ENCODE results near the gene ARMH3. TPM values are rescaled to one million over a fixed set of nuclear protein-coding genes. Genes with fewer than 3 reads are reported as not detected.

The ARMH3 gene
- total RNA-seq, 2 experiments from 2014 or later, result 22.8 to 23.9 TPM

DNA sequence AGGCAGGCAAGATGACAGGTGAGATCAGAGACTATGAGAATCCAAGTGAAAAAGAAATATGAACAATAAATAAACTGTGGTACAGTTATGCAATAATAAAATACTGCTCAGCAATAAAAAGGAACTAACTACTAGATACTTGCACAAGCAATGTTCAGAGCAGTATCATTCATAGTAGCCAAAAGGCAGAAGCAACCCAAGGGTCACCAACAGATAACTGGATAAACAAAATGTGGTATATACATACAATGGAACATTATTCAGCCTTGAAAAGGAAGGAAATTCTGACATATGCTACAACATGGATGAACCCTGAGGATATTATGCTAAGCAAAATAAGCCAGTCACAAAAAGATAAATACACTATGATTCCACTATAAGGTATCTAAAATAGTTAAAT is 135.4 kb downstream of the ARMH3 start:
- H3K4me1 Mint-ChIP-seq, result peaks cover 13% of the 10 kb centered on the region
- ChIA-PET POLR2A (interaction anchor here (0.7 kb wide), 1 partner anchor 16 kb away, joined by 4 read pairs; no protein-coding TSS in a partner anchor), CTCF (no interaction called here)
- H3K9me3 Mint-ChIP-seq, result no peaks in the 10 kb centered on the region
- H3K27me3 Mint-ChIP-seq, result no peaks in the 10 kb centered on the region
- no peak overlapping the region for H3K27ac Mint-ChIP-seq
- H3K36me3 Mint-ChIP-seq (ENCODE audit: low read depth), result peaks cover 3% of the 10 kb centered on the region
- DNase-seq, result no peak
- H3K4me3 Mint-ChIP-seq, result no peak overlapping the region

DNA sequence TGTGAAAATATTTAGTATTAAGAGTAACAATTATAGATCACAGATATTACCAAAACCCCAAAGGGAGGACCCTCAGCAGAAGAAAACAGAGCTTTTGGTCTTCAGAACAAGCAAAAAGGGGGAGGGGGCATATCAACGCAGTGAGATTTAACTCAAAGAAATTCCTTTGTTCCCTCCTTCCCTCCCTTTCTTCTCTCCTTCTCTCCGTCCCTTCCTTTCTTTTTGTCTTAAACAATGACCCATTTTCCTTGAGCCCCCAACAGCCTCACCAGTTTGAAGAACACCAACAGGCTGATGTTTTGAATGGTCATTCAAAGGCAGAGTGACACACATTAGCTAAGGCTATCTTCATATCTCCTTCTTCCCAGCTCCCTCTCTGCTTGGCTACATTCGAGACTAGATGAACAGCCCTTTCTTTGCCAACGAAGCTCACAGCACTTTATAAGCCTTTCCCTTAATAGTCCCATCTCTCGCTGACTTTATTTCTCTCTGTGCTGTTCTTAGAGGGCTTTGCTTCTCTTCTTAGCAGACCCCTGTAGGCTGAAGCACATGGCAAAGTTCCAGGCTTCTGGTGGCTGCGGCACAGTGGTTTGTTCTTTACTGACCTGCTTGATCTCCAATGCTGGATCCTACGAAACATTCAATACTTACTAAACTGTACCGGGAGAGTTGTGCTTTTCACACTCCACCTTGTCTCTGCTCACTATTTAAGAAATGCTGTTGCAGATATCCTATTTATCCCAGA is 136.8 kb downstream of the ARMH3 start:
- ChIA-PET POLR2A (no interaction called here), CTCF (interaction anchor here (0.6 kb wide), 1 partner anchor 1247 kb away, joined by 5 read pairs; no protein-coding TSS in a partner anchor)
- no peak overlapping the region for H3K27ac Mint-ChIP-seq
- no peaks in the 10 kb centered on the region for H3K9me3 Mint-ChIP-seq
- H3K36me3 Mint-ChIP-seq (ENCODE audit: low read depth), result peaks cover 3% of the 10 kb centered on the region
- no peak for DNase-seq
- H3K4me3 Mint-ChIP-seq, result no peak overlapping the region
- peaks cover 13% of the 10 kb centered on the region for H3K4me1 Mint-ChIP-seq
- H3K27me3 Mint-ChIP-seq, result no peaks in the 10 kb centered on the region

DNA sequence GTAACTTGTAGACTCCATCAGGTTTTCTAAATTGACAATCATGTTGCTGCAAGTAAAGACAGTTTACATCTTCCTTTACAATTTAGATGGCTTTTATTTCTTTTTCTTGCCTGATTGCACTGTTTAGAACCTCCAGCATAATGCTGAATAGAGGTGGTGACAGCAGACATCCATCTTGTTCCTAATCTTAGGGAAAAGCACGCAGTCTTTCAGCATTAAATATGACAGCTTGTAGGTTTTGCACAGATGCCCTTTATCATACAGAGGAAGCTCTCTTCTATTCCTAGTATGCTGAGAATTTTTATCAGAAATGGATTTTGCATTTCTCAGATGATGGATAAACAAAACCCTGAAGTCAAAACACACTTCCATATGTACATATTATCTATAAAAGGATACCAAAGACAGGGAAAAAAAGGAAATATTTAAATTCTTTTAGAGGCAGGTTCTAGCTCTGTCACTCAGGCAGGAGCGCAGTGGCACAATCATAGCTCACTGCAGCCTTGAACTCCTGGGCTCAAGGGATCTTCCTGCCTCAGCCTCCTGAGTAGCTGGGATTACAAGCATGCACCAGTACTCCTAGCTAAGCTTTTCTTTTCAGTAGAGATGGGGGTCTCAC is 143.3 kb downstream of the ARMH3 start:
- Mint-ChIP-seq H3K27me3 (no peaks in the 10 kb centered on the region), H3K4me1 (no peaks in the 10 kb centered on the region), H3K27ac (no peak overlapping the region), H3K36me3 (ENCODE audit: low read depth) (no peaks in the 10 kb centered on the region), H3K9me3 (no peaks in the 10 kb centered on the region), H3K4me3 (no peak overlapping the region)
- ChIA-PET POLR2A (no interaction called here), CTCF (interaction anchor here (0.6 to 2.0 kb wide), 4 partner anchors 23 to 103 kb away, joined by 3 to 4 read pairs (median 3); no protein-coding TSS in a partner anchor)
- DNase-seq, result no peak

DNA sequence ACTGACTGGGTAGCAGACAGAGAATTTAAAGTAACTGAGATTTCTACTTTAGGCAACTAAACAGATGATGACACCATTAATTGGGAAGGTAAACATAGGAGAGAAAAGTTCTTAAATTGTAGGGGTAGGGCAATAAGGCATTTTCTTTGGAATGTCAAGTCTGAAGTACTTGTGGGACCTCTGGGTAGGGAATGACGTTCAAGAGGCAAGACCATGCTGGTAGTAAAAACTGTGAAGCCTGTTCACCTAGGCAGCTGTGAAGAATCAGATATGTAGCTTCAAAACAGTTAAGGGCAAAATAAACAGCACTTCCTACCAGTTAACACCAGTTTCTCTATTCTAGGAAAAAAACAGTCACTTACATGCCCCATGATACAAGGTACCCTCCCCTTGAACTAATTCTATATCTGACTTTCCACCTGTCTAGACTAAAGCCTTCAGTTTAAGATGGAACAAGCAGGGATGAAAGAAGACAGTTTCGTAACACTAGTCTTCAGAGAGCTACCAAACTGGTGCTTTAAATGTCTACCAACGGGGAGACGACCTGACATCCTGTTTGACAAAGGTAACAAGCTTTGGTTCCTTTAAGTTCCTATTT is 149.3 kb downstream of the ARMH3 start:
- no peaks in the 10 kb centered on the region for H3K27me3 Mint-ChIP-seq
- no peak overlapping the region for H3K27ac Mint-ChIP-seq
- H3K4me3 Mint-ChIP-seq, result no peak overlapping the region
- ChIA-PET POLR2A (interaction anchor here (0.8 kb wide), 1 partner anchor 9 kb away, joined by 3 read pairs; no protein-coding TSS in a partner anchor), CTCF (interaction anchor here (0.9 to 2.4 kb wide), 3 partner anchors 66 to 166 kb away, joined by 4 to 7 read pairs (median 5); no protein-coding TSS in a partner anchor)
- no peak for DNase-seq
- H3K36me3 Mint-ChIP-seq (ENCODE audit: low read depth), result no peaks in the 10 kb centered on the region
- H3K4me1 Mint-ChIP-seq, result peaks cover 7% of the 10 kb centered on the region
- H3K9me3 Mint-ChIP-seq, result no peaks in the 10 kb centered on the region

DNA sequence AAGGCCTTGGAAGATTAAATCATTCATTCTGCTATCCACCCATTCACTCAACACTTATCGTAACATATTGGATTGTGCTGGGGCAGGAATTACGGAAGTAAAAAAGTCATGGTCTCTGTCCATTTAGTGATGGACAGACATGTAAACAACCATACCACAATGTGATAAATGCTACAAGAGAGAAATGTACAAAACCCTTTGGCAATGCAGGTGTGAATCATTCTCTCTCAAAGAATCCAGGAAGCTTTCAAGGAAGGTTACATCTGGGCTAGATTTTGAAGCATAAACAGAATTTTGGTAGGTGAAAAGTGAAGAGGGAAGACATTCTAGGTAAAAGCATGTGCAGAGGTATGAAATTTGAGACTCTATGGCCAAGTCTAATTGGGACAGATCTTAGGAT is 150.7 kb downstream of the ARMH3 start:
- Mint-ChIP-seq H3K27me3 (no peaks in the 10 kb centered on the region), H3K36me3 (ENCODE audit: low read depth) (no peaks in the 10 kb centered on the region), H3K4me3 (no peak overlapping the region), H3K27ac (no peak overlapping the region), H3K9me3 (no peaks in the 10 kb centered on the region), H3K4me1 (peaks cover 7% of the 10 kb centered on the region)
- ChIA-PET CTCF (interaction anchor here (1.1 kb wide), 1 partner anchor 15 kb away, joined by 3 read pairs; no protein-coding TSS in a partner anchor), POLR2A (no interaction called here)
- DNase-seq, result no peak

DNA sequence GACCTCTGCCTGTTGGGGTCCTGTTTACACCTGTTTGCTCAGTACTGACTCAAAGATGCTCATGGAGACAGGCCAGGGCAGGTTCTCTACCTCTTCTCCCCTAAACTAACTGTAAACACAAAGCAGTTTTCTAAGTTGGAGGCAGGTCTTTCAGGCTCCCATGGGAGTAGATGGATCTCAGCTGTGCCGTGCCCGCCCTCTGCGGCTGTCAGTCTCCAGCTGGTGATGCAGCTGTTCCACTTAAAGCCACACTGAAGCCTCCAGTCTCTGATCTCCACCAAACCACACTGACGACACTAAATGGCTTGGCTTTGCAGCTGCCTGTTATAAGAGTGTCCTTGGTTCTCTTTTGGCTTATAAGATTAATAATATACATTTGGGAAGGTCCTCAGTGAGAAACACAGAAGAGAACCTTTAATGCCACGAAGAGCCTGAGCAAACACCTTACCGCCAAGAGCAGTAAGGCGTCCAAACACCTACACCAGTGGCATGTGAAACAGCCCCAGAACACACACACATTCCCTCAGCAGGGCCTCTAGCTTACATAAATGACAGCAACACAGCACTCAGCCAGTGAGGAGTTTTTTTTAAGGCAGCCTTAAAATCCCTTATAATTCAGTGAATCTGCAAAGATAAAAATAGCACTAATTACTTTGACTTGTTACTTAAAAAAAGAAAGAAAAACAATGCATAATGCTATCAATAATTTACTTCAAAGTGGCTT is 152.0 kb downstream of the ARMH3 start:
- CTCF ChIA-PET, result interaction anchor here (1.3 kb wide), 1 partner anchor 63 kb away, joined by 3 read pairs; no protein-coding TSS in a partner anchor
- H3K4me3 Mint-ChIP-seq, result no peak overlapping the region
- H3K4me1 Mint-ChIP-seq, result peaks cover 7% of the 10 kb centered on the region
- H3K27ac Mint-ChIP-seq, result no peak overlapping the region
- no peak for DNase-seq
- H3K36me3 Mint-ChIP-seq (ENCODE audit: low read depth), result no peaks in the 10 kb centered on the region
- H3K27me3 Mint-ChIP-seq, result no peaks in the 10 kb centered on the region
- H3K9me3 Mint-ChIP-seq, result no peaks in the 10 kb centered on the region
- POLR2A ChIA-PET, result no interaction called here

DNA sequence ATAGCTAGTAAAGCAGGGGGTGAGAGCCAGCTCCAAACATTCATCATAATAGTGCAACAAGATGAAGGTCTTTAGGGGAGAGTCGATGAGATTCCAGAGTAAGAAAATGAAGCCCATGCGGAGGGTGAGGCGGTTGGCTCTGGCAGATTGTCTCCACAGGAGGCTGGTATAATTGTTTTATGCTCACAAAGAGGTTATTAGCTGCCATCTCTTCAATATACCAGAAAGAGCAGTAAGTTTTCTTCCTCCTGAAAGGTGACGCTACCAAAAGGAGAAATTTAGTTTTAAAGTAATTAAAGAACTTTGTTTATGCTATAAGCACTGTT is 153.2 kb downstream of the ARMH3 start:
- POLR2A ChIA-PET, result no interaction called here

DNA sequence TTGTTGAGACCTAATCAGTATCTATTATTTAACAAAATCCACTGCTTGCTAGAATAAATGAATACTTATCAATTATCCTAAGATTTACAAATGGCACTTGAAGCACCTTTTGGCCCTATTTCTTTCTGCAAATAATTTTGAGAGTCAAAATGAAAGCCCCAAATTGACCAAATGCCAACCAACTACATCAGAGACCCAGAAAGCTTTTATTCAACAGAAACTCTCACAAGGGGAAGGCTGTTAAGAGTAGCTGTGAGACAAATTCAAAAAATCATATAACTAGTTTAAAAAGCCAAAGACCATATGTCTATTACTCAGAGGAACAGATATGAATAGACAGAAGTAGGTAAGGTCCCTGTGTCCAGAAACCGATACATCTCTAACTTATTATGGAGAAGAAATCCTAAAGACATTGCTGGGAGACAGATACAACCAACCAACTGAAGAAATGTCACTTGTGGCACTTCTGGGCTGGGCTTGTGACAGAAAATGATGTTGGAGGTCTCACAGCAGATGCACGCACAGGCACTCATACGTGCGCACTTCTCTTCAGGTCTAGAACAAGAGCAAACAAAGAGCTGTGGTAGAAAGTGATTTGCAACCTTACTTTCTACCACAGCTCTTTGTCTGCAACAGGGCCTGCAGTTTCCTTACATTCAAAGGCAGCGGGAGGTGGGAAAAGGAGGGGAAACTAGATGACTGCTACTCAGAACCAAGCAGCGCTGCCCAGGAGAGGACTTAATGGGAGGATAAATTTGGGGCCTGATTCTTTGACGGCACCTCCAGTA is 153.7 kb downstream of the ARMH3 start:
- POLR2A ChIA-PET, result no interaction called here
- H3K36me3 Mint-ChIP-seq (ENCODE audit: low read depth), result no peaks in the 10 kb centered on the region
- H3K4me3 Mint-ChIP-seq, result no peak overlapping the region
- CTCF ChIA-PET, result interaction anchor here (1.1 to 1.6 kb wide), 3 partner anchors 12 to 105 kb away, joined by 3 to 6 read pairs (median 4); no protein-coding TSS in a partner anchor
- peaks cover 7% of the 10 kb centered on the region for H3K4me1 Mint-ChIP-seq
- DNase-seq, result no peak
- H3K27me3 Mint-ChIP-seq, result no peaks in the 10 kb centered on the region
- H3K9me3 Mint-ChIP-seq, result no peaks in the 10 kb centered on the region
- no peak overlapping the region for H3K27ac Mint-ChIP-seq

More for the DNA sequence above, 153.2 kb downstream of the ARMH3 start:
- CTCF ChIA-PET, result interaction anchor here (1.1 kb wide), 1 partner anchor 105 kb away, joined by 4 read pairs; no protein-coding TSS in a partner anchor
- Mint-ChIP-seq H3K9me3 (no peaks in the 10 kb centered on the region), H3K4me3 (no peak overlapping the region), H3K27me3 (no peaks in the 10 kb centered on the region), H3K4me1 (peaks cover 7% of the 10 kb centered on the region), H3K36me3 (ENCODE audit: low read depth) (no peaks in the 10 kb centered on the region), H3K27ac (no peak overlapping the region)
- no peak for DNase-seq

DNA sequence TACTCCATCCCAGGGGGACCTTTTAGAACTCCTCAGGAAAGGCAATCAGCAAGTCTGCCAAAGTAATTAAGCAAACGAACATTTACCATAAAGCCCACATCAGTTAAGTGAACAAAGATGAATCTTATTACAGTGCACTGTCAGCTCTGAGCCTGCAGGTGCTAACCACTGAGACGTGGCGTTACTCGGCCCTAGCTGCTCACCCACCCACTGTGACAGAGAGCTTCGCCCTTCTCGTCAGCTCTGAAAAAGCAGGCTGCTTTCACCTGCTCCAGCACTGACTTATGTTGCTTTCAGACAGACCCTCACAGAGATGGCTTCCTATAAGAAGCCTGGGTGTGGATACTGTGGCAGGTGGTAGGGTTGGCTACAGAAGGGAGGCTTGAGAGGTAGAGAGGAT is 154.6 kb downstream of the ARMH3 start:
- Mint-ChIP-seq H3K4me1 (peaks cover 7% of the 10 kb centered on the region), H3K9me3 (no peaks in the 10 kb centered on the region), H3K27me3 (no peaks in the 10 kb centered on the region), H3K36me3 (ENCODE audit: low read depth) (no peaks in the 10 kb centered on the region), H3K4me3 (no peak overlapping the region), H3K27ac (no peak overlapping the region)
- CTCF ChIA-PET, result interaction anchor here (1.2 to 1.6 kb wide), 2 partner anchors 11 to 13 kb away, joined by 3 to 6 read pairs; no protein-coding TSS in a partner anchor
- no peak for DNase-seq
- POLR2A ChIA-PET, result no interaction called here

DNA sequence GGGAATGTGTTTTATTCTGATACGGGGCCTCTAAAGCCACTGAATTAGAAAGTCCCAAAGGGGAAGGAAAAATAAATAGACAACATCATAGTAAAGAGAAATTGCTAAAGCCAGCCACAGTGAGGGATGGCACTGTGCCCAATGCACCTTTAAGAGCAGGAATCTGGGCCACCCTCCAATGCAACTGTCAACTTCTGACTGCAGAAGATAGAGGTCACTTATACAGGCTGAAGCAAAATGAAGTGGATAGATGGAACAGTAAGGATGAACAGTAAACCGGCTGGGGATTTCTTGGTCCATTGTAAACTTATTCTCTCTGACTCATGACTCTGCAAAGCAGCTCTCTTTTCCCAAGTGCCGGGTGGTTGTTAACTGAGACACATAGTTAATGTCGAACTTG is 158.3 kb downstream of the ARMH3 start:
- no peak for DNase-seq
- Mint-ChIP-seq H3K27me3 (no peaks in the 10 kb centered on the region), H3K4me1 (no peaks in the 10 kb centered on the region), H3K9me3 (no peaks in the 10 kb centered on the region), H3K27ac (no peak overlapping the region), H3K4me3 (no peak overlapping the region), H3K36me3 (ENCODE audit: low read depth) (no peaks in the 10 kb centered on the region)
- ChIA-PET POLR2A (interaction anchor here (1.0 to 1.2 kb wide), 2 partner anchors 9 kb away, joined by 3 read pairs; no protein-coding TSS in a partner anchor), CTCF (interaction anchor here (0.9 to 3.4 kb wide), 4 partner anchors 8 to 124 kb away, joined by 3 to 17 read pairs (median 6); no protein-coding TSS in a partner anchor)

DNA sequence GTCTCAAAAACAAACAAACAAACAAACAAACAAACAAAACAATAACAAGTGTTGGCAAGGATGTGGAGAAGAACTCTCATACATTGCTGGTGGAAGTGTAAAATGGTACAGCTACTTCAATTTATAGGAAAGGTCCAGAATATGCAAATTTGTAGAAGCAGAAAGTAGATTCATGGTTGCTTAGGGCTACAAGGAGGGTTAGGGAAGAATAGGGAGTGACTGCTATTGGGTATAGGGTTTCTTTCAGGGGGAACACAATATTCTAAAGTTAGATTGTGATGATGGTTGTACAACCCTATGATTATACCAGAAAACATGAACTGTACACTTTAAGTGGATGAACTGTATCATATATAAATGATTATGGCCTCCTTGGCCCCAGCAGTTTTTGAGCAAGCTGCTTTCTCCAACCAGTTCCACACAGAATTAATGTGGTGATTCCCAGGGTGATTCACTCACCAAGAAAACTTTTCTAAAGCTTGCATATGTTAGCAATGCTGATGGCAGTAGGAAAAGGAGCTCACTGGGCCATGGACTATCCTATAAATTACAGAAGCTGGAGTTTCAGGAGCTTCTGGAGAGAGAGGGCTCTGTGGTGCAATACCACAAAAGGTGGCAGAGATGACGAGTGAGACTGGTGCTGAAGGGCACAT is 159.6 kb downstream of the ARMH3 start:
- POLR2A ChIA-PET, result no interaction called here
- no peaks in the 10 kb centered on the region for H3K4me1 Mint-ChIP-seq
- no peaks in the 10 kb centered on the region for H3K27me3 Mint-ChIP-seq
- DNase-seq, result no peak
- H3K4me3 Mint-ChIP-seq, result no peak overlapping the region
- H3K36me3 Mint-ChIP-seq (ENCODE audit: low read depth), result no peaks in the 10 kb centered on the region
- H3K9me3 Mint-ChIP-seq, result no peaks in the 10 kb centered on the region
- H3K27ac Mint-ChIP-seq, result no peak overlapping the region
- CTCF ChIA-PET, result interaction anchor here (0.9 to 3.4 kb wide), 3 partner anchors 8 to 176 kb away, joined by 3 to 17 read pairs (median 3); no protein-coding TSS in a partner anchor

DNA sequence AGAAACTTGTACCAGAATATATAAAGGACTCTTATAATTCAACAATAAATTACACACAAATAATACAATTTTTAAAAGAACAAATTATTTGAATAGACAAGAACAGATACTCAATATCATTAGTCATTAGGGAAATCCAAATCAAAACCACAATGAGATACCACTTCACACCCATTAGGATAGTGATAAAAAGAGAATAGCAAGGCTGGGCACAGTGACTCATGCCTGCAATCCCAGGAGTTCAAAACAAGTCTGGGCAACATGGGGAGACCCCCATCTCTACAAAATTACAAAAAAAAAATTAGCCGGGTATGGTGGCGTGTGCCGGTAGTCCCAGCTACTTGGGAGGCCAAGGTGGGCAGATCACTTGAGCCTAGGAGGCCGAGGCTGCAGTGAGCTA is 160.2 kb downstream of the ARMH3 start:
- no peak overlapping the region for H3K4me3 Mint-ChIP-seq
- no peak for DNase-seq
- no peaks in the 10 kb centered on the region for H3K27me3 Mint-ChIP-seq
- POLR2A ChIA-PET, result no interaction called here
- H3K36me3 Mint-ChIP-seq (ENCODE audit: low read depth), result no peaks in the 10 kb centered on the region
- CTCF ChIA-PET, result interaction anchor here (0.7 to 1.2 kb wide), 2 partner anchors 176 to 178 kb away, joined by 3 to 4 read pairs; no protein-coding TSS in a partner anchor
- H3K4me1 Mint-ChIP-seq, result no peaks in the 10 kb centered on the region
- H3K27ac Mint-ChIP-seq, result no peak overlapping the region
- no peaks in the 10 kb centered on the region for H3K9me3 Mint-ChIP-seq

Data from activated CD4-positive, alpha-beta memory T cell treated with anti-CD3 and anti-CD28 coated beads, Interleukin-2, amount 10 ng/mL, durations not matched to agents 7 days and 5 days (primary cell).